Measurements from ENCODE around the gene NUP210. TPM values are rescaled to one million over a fixed set of nuclear protein-coding genes. Genes with fewer than 3 reads are reported as not detected.

Gene NUP210
- total RNA-seq, 1 donor from 2014 or later: 1.4 TPM

- no peak overlapping the region for H3K4me3 Mint-ChIP-seq (ENCODE audit: unreplicated experiment)
- H3K27ac Mint-ChIP-seq (ENCODE audit: unreplicated experiment): no peak overlapping the region
- peaks cover 5% of the 10 kb centered on the region for H3K27me3 Mint-ChIP-seq (ENCODE audit: unreplicated experiment)
- no peak for DNase-seq (ENCODE audit: extremely low spot score, unreplicated experiment)
- no peaks in the 10 kb centered on the region for H3K36me3 Mint-ChIP-seq (ENCODE audit: unreplicated experiment)
- no peaks in the 10 kb centered on the region for H3K9me3 Mint-ChIP-seq (ENCODE audit: unreplicated experiment)
- no peaks in the 10 kb centered on the region for H3K4me1 Mint-ChIP-seq (ENCODE audit: unreplicated experiment)
- no peak for TF ChIP-seq CTCF (IDR thresholded peaks at IDR 0.05)
Observed at GRCh38 chr3:13427662-13428603, 7.8 kb upstream of the NUP210 start.

GRCh38 chr3:13426591-13426990 lies 6.5 kb upstream of the NUP210 start:
- H3K27ac Mint-ChIP-seq (ENCODE audit: unreplicated experiment): no peak overlapping the region
- no peak for TF ChIP-seq CTCF (IDR thresholded peaks at IDR 0.05)
- H3K9me3 Mint-ChIP-seq (ENCODE audit: unreplicated experiment): no peaks in the 10 kb centered on the region
- H3K4me3 Mint-ChIP-seq (ENCODE audit: unreplicated experiment): no peak overlapping the region
- no peaks in the 10 kb centered on the region for H3K36me3 Mint-ChIP-seq (ENCODE audit: unreplicated experiment)
- no peaks in the 10 kb centered on the region for H3K4me1 Mint-ChIP-seq (ENCODE audit: unreplicated experiment)
- peaks cover 4% of the 10 kb centered on the region for H3K27me3 Mint-ChIP-seq (ENCODE audit: unreplicated experiment)
- no peak for DNase-seq (ENCODE audit: extremely low spot score, unreplicated experiment)

- no peak overlapping the region for H3K27ac Mint-ChIP-seq (ENCODE audit: unreplicated experiment)
- H3K36me3 Mint-ChIP-seq (ENCODE audit: unreplicated experiment): no peaks in the 10 kb centered on the region
- DNase-seq (ENCODE audit: extremely low spot score, unreplicated experiment): no peak
- H3K27me3 Mint-ChIP-seq (ENCODE audit: unreplicated experiment): peaks cover 7% of the 10 kb centered on the region
- no peaks in the 10 kb centered on the region for H3K9me3 Mint-ChIP-seq (ENCODE audit: unreplicated experiment)
- no peak for TF ChIP-seq CTCF (IDR thresholded peaks at IDR 0.05)
- H3K4me3 Mint-ChIP-seq (ENCODE audit: unreplicated experiment): no peak overlapping the region
- H3K4me1 Mint-ChIP-seq (ENCODE audit: unreplicated experiment): no peaks in the 10 kb centered on the region
Observed at GRCh38 chr3:13425689-13426088, 5.6 kb upstream of the NUP210 start.

- H3K9me3 Mint-ChIP-seq (ENCODE audit: unreplicated experiment): no peaks in the 10 kb centered on the region
- H3K4me1 Mint-ChIP-seq (ENCODE audit: unreplicated experiment): no peaks in the 10 kb centered on the region
- no peak overlapping the region for H3K4me3 Mint-ChIP-seq (ENCODE audit: unreplicated experiment)
- no peak for DNase-seq (ENCODE audit: extremely low spot score, unreplicated experiment)
- TF ChIP-seq CTCF (IDR thresholded peaks at IDR 0.05): no peak
- H3K27me3 Mint-ChIP-seq (ENCODE audit: unreplicated experiment): peaks cover 9% of the 10 kb centered on the region
- no peak overlapping the region for H3K27ac Mint-ChIP-seq (ENCODE audit: unreplicated experiment)
- H3K36me3 Mint-ChIP-seq (ENCODE audit: unreplicated experiment): no peaks in the 10 kb centered on the region
Observed at GRCh38 chr3:13424865-13425617, 4.9 kb upstream of the NUP210 start.
